ENCODE data around the gene PKMYT1. TPM values are rescaled to one million over a fixed set of nuclear protein-coding genes. Genes with fewer than 3 reads are reported as not detected.

The PKMYT1 gene
- polyA plus RNA-seq, 1 donor (not counting 4 experiments of a cell fraction or from before 2014, with no cell fraction given): 6.9 TPM

- Histone ChIP-seq H3K4me1 (ENCODE audit: control insufficient read depth, extremely low read depth, insufficient read depth, low read length) (peaks cover 12% of the 10 kb centered on the region), H4K20me1 (ENCODE audit: control insufficient read depth, extremely low read depth, insufficient read depth, low read length) (no peaks in the 10 kb centered on the region), H3K36me3 (ENCODE audit: control insufficient read depth in 2 of 2, extremely low read depth in 1 of 2, insufficient read depth in 2 of 2, low read length in 2 of 2) (no peaks in the 10 kb centered on the region), H3K9me3 (ENCODE audit: control insufficient read depth, low read depth, low read length) (no peaks in the 10 kb centered on the region), H3K4me3 (ENCODE audit: control insufficient read depth in 2 of 3, extremely low read depth in 1 of 3, insufficient read depth in 2 of 3, low read depth in 1 of 3, low read length in 3 of 3) (no peak overlapping the region), H3K79me2 (ENCODE audit: control insufficient read depth, insufficient read depth, low read length) (no peaks in the 10 kb centered on the region), H2AFZ (ENCODE audit: control insufficient read depth, low read length) (no peak overlapping the region), H3K4me2 (ENCODE audit: control insufficient read depth, extremely low read depth, insufficient read depth, low read depth, low read length) (no peak overlapping the region), H3K9ac (ENCODE audit: control insufficient read depth, extremely low read depth, insufficient read depth, low read length) (no peak overlapping the region), H3K9me1 (ENCODE audit: control insufficient read depth, extremely low read depth, insufficient read depth, low read length) (no peaks in the 10 kb centered on the region), H3K27me3 (ENCODE audit: control insufficient read depth, extremely low read depth, insufficient read depth, low read length) (peaks cover 31% of the 10 kb centered on the region), H3K27ac (ENCODE audit: control insufficient read depth, insufficient read depth, low read length) (no peak overlapping the region)
- TF ChIP-seq CTCF (optimal IDR thresholded peaks at IDR 0.05 in 1 of 3, IDR thresholded peaks at IDR 0.05 in 1 of 3, conservative IDR thresholded peaks at IDR 0.05 in 1 of 3; ENCODE audit: extremely low read depth in 1 of 3, insufficient read depth in 2 of 3, low read length in 3 of 3) (no peak), EZH2 (IDR thresholded peaks at IDR 0.05; ENCODE audit: low read length) (no peak)
- dilution Hi-C loops (cut with MboI; ENCODE audit: extremely low pct_ligation_motif_present, low sequenced_read_pairs): no loop called here
- no peak for FAIRE-seq
- no peak for DNase-seq (ENCODE audit: low read depth, low spot score)
These were observed 35.7 kb upstream of the PKMYT1 start for GRCh38 chr16:3015865-3016521.

- Histone ChIP-seq H4K20me1 (ENCODE audit: control insufficient read depth, extremely low read depth, insufficient read depth, low read length) (no peaks in the 10 kb centered on the region), H3K27me3 (ENCODE audit: control insufficient read depth, extremely low read depth, insufficient read depth, low read length) (peaks cover 35% of the 10 kb centered on the region), H3K4me3 (ENCODE audit: control insufficient read depth in 2 of 3, extremely low read depth in 1 of 3, insufficient read depth in 2 of 3, low read depth in 1 of 3, low read length in 3 of 3) (no peak overlapping the region), H3K36me3 (ENCODE audit: control insufficient read depth in 2 of 2, extremely low read depth in 1 of 2, insufficient read depth in 2 of 2, low read length in 2 of 2) (no peaks in the 10 kb centered on the region), H2AFZ (ENCODE audit: control insufficient read depth, low read length) (no peak overlapping the region), H3K4me2 (ENCODE audit: control insufficient read depth, extremely low read depth, insufficient read depth, low read depth, low read length) (no peak overlapping the region), H3K4me1 (ENCODE audit: control insufficient read depth, extremely low read depth, insufficient read depth, low read length) (peaks cover 15% of the 10 kb centered on the region), H3K27ac (ENCODE audit: control insufficient read depth, insufficient read depth, low read length) (no peak overlapping the region), H3K79me2 (ENCODE audit: control insufficient read depth, insufficient read depth, low read length) (no peaks in the 10 kb centered on the region), H3K9me3 (ENCODE audit: control insufficient read depth, low read depth, low read length) (no peaks in the 10 kb centered on the region), H3K9me1 (ENCODE audit: control insufficient read depth, extremely low read depth, insufficient read depth, low read length) (no peaks in the 10 kb centered on the region), H3K9ac (ENCODE audit: control insufficient read depth, extremely low read depth, insufficient read depth, low read length) (no peak overlapping the region)
- DNase-seq (ENCODE audit: low read depth, low spot score) (no peak), FAIRE-seq (no peak)
- dilution Hi-C loops (cut with MboI; ENCODE audit: extremely low pct_ligation_motif_present, low sequenced_read_pairs): no loop called here
- TF ChIP-seq EZH2 (IDR thresholded peaks at IDR 0.05; ENCODE audit: low read length) (no peak), CTCF (optimal IDR thresholded peaks at IDR 0.05 in 1 of 3, IDR thresholded peaks at IDR 0.05 in 1 of 3, conservative IDR thresholded peaks at IDR 0.05 in 1 of 3; ENCODE audit: extremely low read depth in 1 of 3, insufficient read depth in 2 of 3, low read length in 3 of 3) (no peak)
These were observed 34.7 kb upstream of the PKMYT1 start for GRCh38 chr16:3014971-3015370.
